K562 (cell line): ENCODE measurements around the gene DAPK3. TPM values are rescaled to one million over a fixed set of nuclear protein-coding genes. Genes with fewer than 3 reads are reported as not detected.

Experiments used
- ATAC-seq: fragments of 200-7000 bp; cut with Tn5 transposase; 3 replicates; pipeline ENCODE4 v1.9.1; 2020; ENCODE audit warnings: moderate library complexity
- BruUV-seq: library from RNA; stranded (reverse); fragments of 400-500 nt; replicated peaks from 2 replicates; lab custom pipeline; 2021; lab: Mats Ljungman, UMichigan
- CTCF ChIA-PET: fragments of 300-600 bp; formaldehyde crosslinking; extraction: SDS; loops from one replicate; lab custom pipeline; 2021; ENCODE audit warnings: low intra/inter-chr PET ratio; lab: Yijun Ruan, JAX
- POLR2A ChIA-PET: fragments of 300-600, 350-650 bp; sonication (Branson Sonifier 250); formaldehyde crosslinking; extraction: SDS; loops from one replicate; lab custom pipeline; 2021; ENCODE audit warnings: antibody characterized with exemption, inconsistent platforms; lab: Yijun Ruan, JAX
- DNase-seq, 4 experiments: peaks; one replicate each; pipeline versions ENCODE4 v3.0.0 to v3.0.0-alpha.2; 2011 to 2018; ENCODE audit warnings: low spot score in 3 of 4, mixed read lengths in 3 of 4; ENCODE audit errors: extremely low read depth in 1 of 4
- FAIRE-seq: peaks from 2 replicates; lab custom pipeline; 2011; peaks lifted over from hg19 to GRCh38; lab: Jason Lieb, UNC
- H2AFZ ChIP-seq: 2 replicates; pipeline ENCODE4 v1.6.0; 2011; ENCODE audit warnings: low read depth, low read length, control low read depth, inconsistent platforms
- H3K27ac ChIP-seq: fragments of 200-600 bp; 3 replicates; pipeline ENCODE4 v1.8.0; 2011; ENCODE audit warnings: low read depth, mild to moderate bottlenecking, control low read depth, inconsistent platforms, low read length, moderate library complexity, mixed read lengths; ENCODE audit errors: extremely low read depth
- H3K27me3 ChIP-seq, 2 experiments: fragments of 300-600 bp in 1 of 2; 2 replicates in 1 of 2; 3 replicates in 1 of 2; pipeline versions ENCODE4 v1.6.0 to v1.8.0; 2011; ENCODE audit warnings: inconsistent platforms in 2 of 2, low read length in 2 of 2, mild to moderate bottlenecking in 1 of 2, mixed read lengths in 1 of 2, moderate library complexity in 1 of 2; ENCODE audit not compliant: control insufficient read depth in 2 of 2, insufficient read depth in 2 of 2
- H3K36me3 ChIP-seq: fragments of 300-600 bp; 3 replicates; pipeline ENCODE4 v1.8.0; 2011; ENCODE audit warnings: mild to moderate bottlenecking, low read length, inconsistent platforms; ENCODE audit not compliant: control insufficient read depth, insufficient read depth
- H3K4me1 ChIP-seq, 2 experiments: fragments of 200-600 bp in 1 of 2; replicated peaks in 1 of 2; 2 replicates in 1 of 2; 3 replicates in 1 of 2; pipeline versions ENCODE4 v1.5.1 to v1.8.0; 2011; ENCODE audit warnings: inconsistent platforms in 2 of 2, low read length in 2 of 2, mild to moderate bottlenecking in 1 of 2, mixed read lengths in 1 of 2, moderate library complexity in 1 of 2; ENCODE audit not compliant: control insufficient read depth in 2 of 2, insufficient read depth in 2 of 2
- H3K4me2 ChIP-seq: 2 replicates; pipeline ENCODE4 v1.6.1; 2011; ENCODE audit warnings: low read length, control low read depth, inconsistent platforms, mixed read lengths; ENCODE audit not compliant: insufficient read depth
- H3K4me3 ChIP-seq: fragments of 200-600 bp; sonication (generic), shearing (Covaris generic); 2 replicates; pipeline ENCODE4 v1.5.1; 2016; ENCODE audit warnings: control low read depth, inconsistent platforms
- H3K79me2 ChIP-seq: fragments of 200-600 bp; 3 replicates; pipeline ENCODE4 v1.8.0; 2011; ENCODE audit warnings: low read length, inconsistent platforms; ENCODE audit not compliant: control insufficient read depth, insufficient read depth
- H3K9ac ChIP-seq, 2 experiments: 2 replicates each; pipeline versions ENCODE4 v1.6.0 to v1.6.1; 2011; ENCODE audit warnings: low read depth in 2 of 2, low read length in 2 of 2, control low read depth in 1 of 2, inconsistent platforms in 1 of 2, mild to moderate bottlenecking in 1 of 2, mixed read lengths in 1 of 2; ENCODE audit not compliant: insufficient read depth in 1 of 2
- H3K9me1 ChIP-seq: one replicate; pipeline ENCODE4 v1.6.0; 2011; ENCODE audit warnings: inconsistent platforms, mild to moderate bottlenecking, low read length, moderate library complexity; ENCODE audit not compliant: control insufficient read depth, insufficient read depth
- H3K9me3 ChIP-seq: replicated peaks from 2 replicates; pipeline ENCODE4 v1.5.1; 2011; ENCODE audit warnings: low read depth, low read length, inconsistent platforms; ENCODE audit not compliant: control insufficient read depth, insufficient read depth
- H4K20me1 ChIP-seq: replicated peaks from 2 replicates; pipeline ENCODE4 v1.6.1; 2011; ENCODE audit warnings: low read length, inconsistent platforms, mixed read lengths; ENCODE audit not compliant: control insufficient read depth, insufficient read depth
- ADNP ChIP-seq: fragments of 200-800 bp; sonication (Bioruptor generic); IDR thresholded peaks from 2 replicates; pipeline ENCODE4 v1.6.1; 2016; ENCODE audit warnings: missing genetic modification characterization, missing compliant biosample characterization
- ARID4B ChIP-seq: sonication (generic); formaldehyde crosslinking; IDR thresholded peaks from 2 replicates; pipeline ENCODE4 v1.8.0; 2022; ENCODE audit warnings: mild to moderate bottlenecking, missing genetic modification reagents
- BCL6 ChIP-seq: fragments of 250-450 bp; sonication (Bioruptor Pico); IDR thresholded peaks from 2 replicates; pipeline ENCODE4 v1.4.0; 2020
- CBX1 ChIP-seq: sonication (generic); IDR thresholded peaks from 2 replicates; pipeline ENCODE4 v1.6.1; 2016; ENCODE audit warnings: antibody characterized with exemption, low read depth, mild to moderate bottlenecking
- CBX3 ChIP-seq, 2 experiments: IDR thresholded peaks; 1 replicate in 1 of 2; 2 replicates in 1 of 2; pipeline ENCODE4 v1.6.1; 2012; ENCODE audit warnings: inconsistent platforms in 2 of 2, low read length in 2 of 2, borderline replicate concordance in 1 of 2, control low read depth in 1 of 2
- CEBPG ChIP-seq, 3 experiments: fragments of 200-800 bp in 1 of 3; sonication (Bioruptor generic) in 1 of 3; sonication (generic) in 1 of 3; formaldehyde crosslinking in 1 of 3; IDR thresholded peaks in 2 of 3; conservative IDR thresholded peaks in 1 of 3; 2 replicates each; pipeline versions ENCODE4 v1.6.1 to v1.8.0; 2016 to 2022; ENCODE audit warnings: missing compliant biosample characterization in 2 of 3, missing genetic modification characterization in 2 of 3, mild to moderate bottlenecking in 1 of 3, missing genetic modification reagents in 1 of 3
- CHD4 ChIP-seq: fragments of 200-600 bp; sonication (generic); IDR thresholded peaks from 3 replicates; pipeline ENCODE4 v1.6.1; 2012; ENCODE audit warnings: low read depth, mild to moderate bottlenecking, mixed read lengths, low read length, inconsistent platforms; ENCODE audit not compliant: insufficient read depth, insufficient replicate concordance, poor library complexity, severe bottlenecking
- EGR1 ChIP-seq: fragments of 450-650 bp; conservative IDR thresholded peaks from 2 replicates; pipeline ENCODE4 v1.6.1; 2017; ENCODE audit warnings: mild to moderate bottlenecking
- ETS2 ChIP-seq: IDR thresholded peaks from 2 replicates; pipeline ENCODE4 v1.6.1; 2016; ENCODE audit warnings: borderline replicate concordance, missing genetic modification characterization, mild to moderate bottlenecking, moderate library complexity, missing compliant biosample characterization; ENCODE audit not compliant: poor library complexity, severe bottlenecking
- KDM1A ChIP-seq, 2 experiments: fragments of 450-650 bp; IDR thresholded peaks; 2 replicates each; pipeline ENCODE4 v1.6.1; 2016; ENCODE audit warnings: mild to moderate bottlenecking in 2 of 2
- SMARCA5 ChIP-seq: fragments of 450-650 bp; IDR thresholded peaks from 2 replicates; pipeline ENCODE4 v1.6.1; 2016
- TRIM24 ChIP-seq, 2 experiments: fragments of 450-650 bp; IDR thresholded peaks; 2 replicates each; pipeline ENCODE4 v1.6.1; 2016
- TRIM28 ChIP-seq: fragments of 450-650 bp; IDR thresholded peaks from 2 replicates; pipeline ENCODE4 v1.6.1; 2017
- ZNF121 ChIP-seq: sonication (generic); formaldehyde crosslinking; conservative IDR thresholded peaks from 2 replicates; pipeline ENCODE4 v1.8.0; 2022; ENCODE audit warnings: missing genetic modification reagents
- ZNF23 ChIP-seq: fragments of 250-450 bp; sonication (Bioruptor Pico); IDR thresholded peaks from 2 replicates; pipeline ENCODE4 v1.4.0; 2020; ENCODE audit warnings: mild to moderate bottlenecking
- ZNF584 ChIP-seq: fragments of 200-800 bp; sonication (Bioruptor generic); IDR thresholded peaks from 2 replicates; pipeline ENCODE4 v1.6.1; 2016; ENCODE audit warnings: low read depth, mild to moderate bottlenecking, missing genetic modification characterization, missing compliant biosample characterization
- ZNF79 ChIP-seq: fragments of 250-450 bp; sonication (Bioruptor Pico); IDR thresholded peaks from 2 replicates; pipeline ENCODE4 v1.4.0; 2020; ENCODE audit warnings: low read depth, mild to moderate bottlenecking, moderate library complexity
- WGBS: fragments of 100-300 bp; shearing (Covaris generic); methylation state at CpG from one replicate; pipeline ENCODE4 v1.1.6; 2016; ENCODE audit warnings: low coverage, mixed read lengths; ENCODE audit not compliant: insufficient coverage; ENCODE audit errors: missing lambda C conversion rate; 5-methylcytosine and 5-hydroxymethylcytosine counted together
- in situ Hi-C: fragments of 300-500 bp; cut with MboI; formaldehyde crosslinking; loops from 4 replicates; pipeline ENCODE4 v1.15.0; 2018; ENCODE audit warnings: inconsistent platforms, mixed read lengths
- intact Hi-C: fragments of 100-400 bp; cut with micrococcal nuclease; formaldehyde crosslinking; loops from 2 replicates; pipeline ENCODE4 v1.14.2; 2022
- polyA plus RNA-seq, 8 experiments: library from polyadenylated mRNA; depleted of rRNA in 4 of 8; stranded (reverse) in 5 of 8; unstranded in 3 of 8; fragments of >200 nt; fragmentation: Nextera tagmentation in 2 of 8; fragmentation: Illumina TruSeq in 1 of 8; extraction: Ambion mirVana in 2 of 8; extraction: Trizol in 1 of 8; gene quantifications; 2 replicates each; pipeline versions ENCODE4 v1.2.1 to v1.2.3, GENCODE V29; 2011 to 2014; ENCODE audit warnings: inconsistent platforms in 1 of 8, missing spikeins in 1 of 8
- total RNA-seq, 7 experiments: library from RNA; depleted of rRNA in 6 of 7; stranded (reverse); fragments of >200 nt in 6 of 7; fragmentation: Illumina TruSeq in 2 of 7; extraction: Trizol in 2 of 7; gene quantifications; 2 replicates each; pipeline versions ENCODE4 v1.2.1 to v1.2.3, GENCODE V29; 2011 to 2021; ENCODE audit warnings: low replicate concordance in 1 of 7
- TF ChIP-seq, protein P1 (sequence below): sonication (generic); formaldehyde crosslinking; IDR thresholded peaks from 2 replicates; pipeline ENCODE4 v1.8.1; 2022; ENCODE audit warnings: missing genetic modification reagents

The DAPK3 gene
- total and polyA plus RNA-seq, 9 of the 15 experiments (the other 6 are each of a cell fraction or from before 2014, with no cell fraction given), result 0.14 to 63.4 (median 25.0) TPM

- no peak overlapping the region for H3K4me2 ChIP-seq
- DNase-seq (no peak), ATAC-seq (no peak), FAIRE-seq (no peak)
- peaks cover 1 to 18% of the 10 kb centered on the region in 2 experiments; a peak in 3 of 5 replicates for H3K27me3 ChIP-seq
- 42% methylated on average over 8 of the region's 8 CpGs for WGBS
- H2AFZ ChIP-seq, result no peak overlapping the region
- no peaks in the 10 kb centered on the region for H3K9me1 ChIP-seq
- ChIA-PET POLR2A (no interaction called here), CTCF (no interaction called here)
- intact Hi-C loops (no loop called here), in situ Hi-C loops (no loop called here)
- H3K9me3 ChIP-seq, result peaks cover 10% of the 10 kb centered on the region
- H3K4me1 ChIP-seq, result no peaks in the 10 kb centered on the region; a peak in 1 of 5 replicates
- no peaks in the 10 kb centered on the region for H4K20me1 ChIP-seq
- no peaks in the 10 kb centered on the region for H3K36me3 ChIP-seq
- no TSS peak for BruUV-seq
- H3K79me2 ChIP-seq, result no peaks in the 10 kb centered on the region
- no peak overlapping the region for H3K27ac ChIP-seq
- no peak overlapping the region for H3K9ac ChIP-seq
- no peak overlapping the region for H3K4me3 ChIP-seq
- TF ChIP-seq SMARCA5 (0 out of 2 replicates have a peak, but pooled peaks have one; percentile 24), EGR1 (no peak), ZNF584 (CRISPR knock-in tag) (no peak), ZNF79 (CRISPR knock-in tag) (no peak), ETS2 (tag) (no peak), CBX3 (IDR thresholded peaks at IDR 0.05; ENCODE audit: borderline replicate concordance in 1 of 2, low read length in 2 of 2) (peak in 1 of 2 experiments; percentile 89; a peak in 2 of 3 replicates), CBX1 (0 out of 2 replicates have a peak, but pooled peaks have one; percentile 22), CEBPG (CRISPR knock-in tag; IDR thresholded peaks at IDR 0.05) (no peak), CEBPG (tag; conservative IDR thresholded peaks at IDR 0.05 in 1 of 2, IDR thresholded peaks at IDR 0.05 in 1 of 2) (no peak), ADNP (tag) (peak; percentile 70), TRIM28 (peak; percentile 65; the same call in 1 of the 2 replicates), TRIM24 (IDR thresholded peaks at IDR 0.05) (0 out of 4 replicates have a peak, but pooled peaks of 1 of the 2 experiments have one; percentile 18), ZNF23 (CRISPR knock-in tag) (no peak), CHD4 (peak; percentile 82), ZNF121 (CRISPR knock-in tag) (peak; percentile 17; the same call in 1 of the 2 replicates), BCL6 (no peak), KDM1A (IDR thresholded peaks at IDR 0.05) (peak; percentile 63 to 74), ARID4B (CRISPR knock-in tag) (no peak)
- TF ChIP-seq, protein P1, sequence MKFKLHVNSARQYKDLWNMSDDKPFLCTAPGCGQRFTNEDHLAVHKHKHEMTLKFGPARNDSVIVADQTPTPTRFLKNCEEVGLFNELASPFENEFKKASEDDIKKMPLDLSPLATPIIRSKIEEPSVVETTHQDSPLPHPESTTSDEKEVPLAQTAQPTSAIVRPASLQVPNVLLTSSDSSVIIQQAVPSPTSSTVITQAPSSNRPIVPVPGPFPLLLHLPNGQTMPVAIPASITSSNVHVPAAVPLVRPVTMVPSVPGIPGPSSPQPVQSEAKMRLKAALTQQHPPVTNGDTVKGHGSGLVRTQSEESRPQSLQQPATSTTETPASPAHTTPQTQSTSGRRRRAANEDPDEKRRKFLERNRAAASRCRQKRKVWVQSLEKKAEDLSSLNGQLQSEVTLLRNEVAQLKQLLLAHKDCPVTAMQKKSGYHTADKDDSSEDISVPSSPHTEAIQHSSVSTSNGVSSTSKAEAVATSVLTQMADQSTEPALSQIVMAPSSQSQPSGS, result no peak
These were observed 51.1 kb downstream of the DAPK3 start for GRCh38 chr19:3919793-3920192.
